ENCODE data around the gene CREBBP.

DNA sequence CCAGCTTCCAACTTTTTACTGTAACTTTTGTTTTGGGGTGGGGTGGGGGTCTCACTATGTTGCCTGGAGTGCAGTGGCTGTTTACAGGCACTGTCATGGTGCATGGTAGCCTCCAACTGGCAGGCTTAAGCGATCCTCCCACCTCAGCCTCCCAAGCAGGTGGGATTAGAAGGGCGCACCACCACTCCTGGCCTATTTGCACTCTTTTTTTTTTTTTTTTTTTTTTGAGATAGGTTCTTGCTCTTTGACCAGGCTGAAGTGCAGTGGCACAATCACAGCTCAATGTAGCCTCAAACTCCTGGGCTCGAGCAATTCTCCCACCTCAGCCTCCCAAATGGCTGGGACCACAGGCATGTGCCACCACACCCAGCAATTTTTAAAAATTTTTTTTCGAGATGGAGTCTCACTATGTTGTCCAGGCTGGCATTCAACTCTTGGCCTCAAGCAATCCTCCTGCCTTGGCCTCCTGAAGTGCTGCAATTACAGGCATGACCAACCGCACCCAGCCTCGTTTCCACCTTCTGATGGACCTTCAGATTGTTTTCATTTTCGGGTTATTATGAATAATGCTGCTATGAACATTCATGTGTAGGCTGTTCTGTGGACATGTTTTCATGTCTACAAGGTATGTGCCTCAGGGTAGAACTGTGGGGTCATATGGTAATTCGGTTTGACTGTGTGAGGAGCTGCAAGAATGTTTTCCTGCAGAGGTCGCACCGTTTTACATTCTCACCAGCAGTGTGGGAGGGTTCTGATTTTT lies 174.1 kb downstream of the CREBBP start:
- TF ChIP-seq, protein P1, sequence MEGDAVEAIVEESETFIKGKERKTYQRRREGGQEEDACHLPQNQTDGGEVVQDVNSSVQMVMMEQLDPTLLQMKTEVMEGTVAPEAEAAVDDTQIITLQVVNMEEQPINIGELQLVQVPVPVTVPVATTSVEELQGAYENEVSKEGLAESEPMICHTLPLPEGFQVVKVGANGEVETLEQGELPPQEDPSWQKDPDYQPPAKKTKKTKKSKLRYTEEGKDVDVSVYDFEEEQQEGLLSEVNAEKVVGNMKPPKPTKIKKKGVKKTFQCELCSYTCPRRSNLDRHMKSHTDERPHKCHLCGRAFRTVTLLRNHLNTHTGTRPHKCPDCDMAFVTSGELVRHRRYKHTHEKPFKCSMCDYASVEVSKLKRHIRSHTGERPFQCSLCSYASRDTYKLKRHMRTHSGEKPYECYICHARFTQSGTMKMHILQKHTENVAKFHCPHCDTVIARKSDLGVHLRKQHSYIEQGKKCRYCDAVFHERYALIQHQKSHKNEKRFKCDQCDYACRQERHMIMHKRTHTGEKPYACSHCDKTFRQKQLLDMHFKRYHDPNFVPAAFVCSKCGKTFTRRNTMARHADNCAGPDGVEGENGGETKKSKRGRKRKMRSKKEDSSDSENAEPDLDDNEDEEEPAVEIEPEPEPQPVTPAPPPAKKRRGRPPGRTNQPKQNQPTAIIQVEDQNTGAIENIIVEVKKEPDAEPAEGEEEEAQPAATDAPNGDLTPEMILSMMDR (conservative IDR thresholded peaks at IDR 0.05; ENCODE audit: low read length) = no peak
- no peak for TF ChIP-seq EZH2phosphoT487 (IDR thresholded peaks at IDR 0.05; ENCODE audit: borderline replicate concordance, low read depth, low read length)

All from OCI-LY7 (cell line).